ENCODE data around the gene CAMK1D.

The CAMK1D gene

GRCh38 chr10:12375076-12375504, 25.7 kb downstream of the CAMK1D start:
- H3K4me3 ChIP-seq (ENCODE audit: low read depth, low read length) = no peak overlapping the region
- DNase-seq (ENCODE audit: low read depth) = no peak
- TF ChIP-seq, protein P1, sequence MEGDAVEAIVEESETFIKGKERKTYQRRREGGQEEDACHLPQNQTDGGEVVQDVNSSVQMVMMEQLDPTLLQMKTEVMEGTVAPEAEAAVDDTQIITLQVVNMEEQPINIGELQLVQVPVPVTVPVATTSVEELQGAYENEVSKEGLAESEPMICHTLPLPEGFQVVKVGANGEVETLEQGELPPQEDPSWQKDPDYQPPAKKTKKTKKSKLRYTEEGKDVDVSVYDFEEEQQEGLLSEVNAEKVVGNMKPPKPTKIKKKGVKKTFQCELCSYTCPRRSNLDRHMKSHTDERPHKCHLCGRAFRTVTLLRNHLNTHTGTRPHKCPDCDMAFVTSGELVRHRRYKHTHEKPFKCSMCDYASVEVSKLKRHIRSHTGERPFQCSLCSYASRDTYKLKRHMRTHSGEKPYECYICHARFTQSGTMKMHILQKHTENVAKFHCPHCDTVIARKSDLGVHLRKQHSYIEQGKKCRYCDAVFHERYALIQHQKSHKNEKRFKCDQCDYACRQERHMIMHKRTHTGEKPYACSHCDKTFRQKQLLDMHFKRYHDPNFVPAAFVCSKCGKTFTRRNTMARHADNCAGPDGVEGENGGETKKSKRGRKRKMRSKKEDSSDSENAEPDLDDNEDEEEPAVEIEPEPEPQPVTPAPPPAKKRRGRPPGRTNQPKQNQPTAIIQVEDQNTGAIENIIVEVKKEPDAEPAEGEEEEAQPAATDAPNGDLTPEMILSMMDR (IDR thresholded peaks at IDR 0.05; ENCODE audit: control insufficient read depth, extremely low read depth, insufficient read depth) = no peak

- H3K4me3 ChIP-seq (ENCODE audit: low read depth, low read length) = no peak overlapping the region
- TF ChIP-seq, protein P1 (IDR thresholded peaks at IDR 0.05; ENCODE audit: control insufficient read depth, extremely low read depth, insufficient read depth) = no peak
- no peak for DNase-seq (ENCODE audit: low read depth)
Measured at GRCh38 chr10:12376211-12376610, 26.9 kb downstream of the CAMK1D start.

DNA sequence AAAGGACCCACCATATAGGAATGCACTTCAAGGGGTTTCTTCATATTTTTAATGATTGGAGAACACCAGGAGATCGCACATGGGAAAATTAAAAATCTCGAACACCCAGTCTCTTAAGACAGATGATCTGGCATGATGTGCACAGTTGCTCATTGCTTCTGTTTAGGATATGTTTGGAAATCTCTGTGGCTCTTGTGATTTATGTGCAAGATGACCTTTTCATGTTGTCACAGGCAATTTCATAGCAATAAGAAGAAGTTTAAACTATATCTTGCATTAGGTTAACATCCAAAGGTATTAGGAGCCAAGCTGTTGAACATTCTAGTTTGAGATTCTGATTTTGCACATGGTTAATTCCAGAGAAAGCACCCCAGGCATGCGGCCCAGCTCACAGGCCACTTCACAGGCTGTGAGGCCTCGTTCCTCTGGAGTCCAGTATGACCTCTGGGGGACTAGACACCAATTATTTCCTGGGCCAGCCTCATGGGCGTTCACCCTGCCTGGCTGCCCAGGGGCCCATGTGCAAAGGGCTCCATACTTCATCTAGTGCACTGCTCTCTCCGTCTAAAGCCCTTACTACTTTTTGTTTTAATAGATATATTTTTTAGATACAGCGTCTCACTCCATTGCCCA, 28.4 kb downstream of the CAMK1D start:
- TF ChIP-seq, protein P1 (IDR thresholded peaks at IDR 0.05; ENCODE audit: control insufficient read depth, extremely low read depth, insufficient read depth) = no peak
- H3K4me3 ChIP-seq (ENCODE audit: low read depth, low read length) = no peak overlapping the region
- DNase-seq (ENCODE audit: low read depth) = no peak

DNA sequence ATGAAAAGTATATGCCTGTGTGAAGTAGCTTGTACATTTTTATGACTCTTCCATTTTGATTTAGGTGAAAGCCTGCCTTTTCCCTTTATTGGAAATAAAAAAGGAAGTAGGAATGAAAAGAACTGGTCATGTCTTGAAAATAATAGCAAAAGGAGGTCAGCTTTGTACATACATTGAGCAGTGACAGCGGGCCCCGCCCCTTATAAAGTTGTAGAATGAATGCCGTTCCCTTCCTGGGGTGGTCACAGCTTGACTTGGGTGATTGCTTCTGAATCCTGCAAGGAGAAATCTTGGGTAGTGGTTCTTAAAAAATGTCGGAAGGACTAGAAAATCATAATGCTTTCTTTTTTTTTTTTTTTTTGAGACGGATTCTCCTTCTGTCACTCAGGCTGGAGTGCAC, 31.7 kb downstream of the CAMK1D start:
- TF ChIP-seq, protein P1 (IDR thresholded peaks at IDR 0.05; ENCODE audit: control insufficient read depth, extremely low read depth, insufficient read depth) = no peak
- DNase-seq (ENCODE audit: low read depth) = no peak
- H3K4me3 ChIP-seq (ENCODE audit: low read depth, low read length) = no peak overlapping the region

DNA sequence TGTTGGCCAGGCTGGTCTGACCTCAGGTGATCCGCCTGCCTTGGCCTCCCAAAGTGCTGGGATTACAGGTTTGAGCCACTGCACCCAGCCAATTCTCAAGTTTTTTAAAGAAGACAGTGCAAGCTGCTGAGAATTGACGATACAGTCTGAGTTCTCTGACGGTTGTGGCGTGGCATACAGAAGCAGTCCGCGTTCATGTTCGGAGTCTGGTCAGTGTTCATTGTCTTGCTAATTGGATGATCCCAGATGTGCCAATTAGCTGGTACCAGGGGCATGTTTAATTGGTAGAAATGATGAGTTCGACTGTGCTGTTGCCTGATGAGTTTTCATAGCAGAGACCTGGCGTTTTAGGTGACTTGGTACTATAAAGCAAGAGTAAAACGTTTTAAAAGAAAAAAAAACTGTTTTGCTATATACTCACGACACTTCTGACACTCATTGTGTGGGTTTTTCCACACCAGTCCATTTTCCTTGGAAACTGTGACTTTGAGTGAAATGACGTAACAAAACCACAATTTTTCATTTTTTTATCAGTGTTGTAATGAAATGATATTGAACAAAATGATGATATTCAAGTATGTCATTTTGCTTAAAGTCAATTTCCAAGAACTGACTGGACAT, 32.3 kb downstream of the CAMK1D start:
- H3K4me3 ChIP-seq (ENCODE audit: low read depth, low read length) = no peak overlapping the region
- DNase-seq (ENCODE audit: low read depth) = no peak
- TF ChIP-seq, protein P1 (IDR thresholded peaks at IDR 0.05; ENCODE audit: control insufficient read depth, extremely low read depth, insufficient read depth) = no peak

- no peak overlapping the region for H3K4me3 ChIP-seq (ENCODE audit: low read depth, low read length)
- no peak for DNase-seq (ENCODE audit: low read depth)
- TF ChIP-seq, protein P1 (IDR thresholded peaks at IDR 0.05; ENCODE audit: control insufficient read depth, extremely low read depth, insufficient read depth) = no peak
Measured at GRCh38 chr10:12382157-12382548, 32.8 kb downstream of the CAMK1D start.
